Activated CD8-positive, alpha-beta memory T cell treated with anti-CD3 and anti-CD28 coated beads, Interleukin-2, amount 50 U/mL, for 1 hour (primary cell): ENCODE measurements around the gene PPRC1.
"Not testable (repeated sequence)": the region's sequence is repeated elsewhere in the genome, so short reads cannot be mapped to it uniquely, and the experiment has no call there.

Source experiments
- DNase-seq: peaks from one replicate; pipeline ENCODE4 v3.0.0-alpha.2; 2020; ENCODE audit errors: extremely low read depth

PPRC1 gene

DNA sequence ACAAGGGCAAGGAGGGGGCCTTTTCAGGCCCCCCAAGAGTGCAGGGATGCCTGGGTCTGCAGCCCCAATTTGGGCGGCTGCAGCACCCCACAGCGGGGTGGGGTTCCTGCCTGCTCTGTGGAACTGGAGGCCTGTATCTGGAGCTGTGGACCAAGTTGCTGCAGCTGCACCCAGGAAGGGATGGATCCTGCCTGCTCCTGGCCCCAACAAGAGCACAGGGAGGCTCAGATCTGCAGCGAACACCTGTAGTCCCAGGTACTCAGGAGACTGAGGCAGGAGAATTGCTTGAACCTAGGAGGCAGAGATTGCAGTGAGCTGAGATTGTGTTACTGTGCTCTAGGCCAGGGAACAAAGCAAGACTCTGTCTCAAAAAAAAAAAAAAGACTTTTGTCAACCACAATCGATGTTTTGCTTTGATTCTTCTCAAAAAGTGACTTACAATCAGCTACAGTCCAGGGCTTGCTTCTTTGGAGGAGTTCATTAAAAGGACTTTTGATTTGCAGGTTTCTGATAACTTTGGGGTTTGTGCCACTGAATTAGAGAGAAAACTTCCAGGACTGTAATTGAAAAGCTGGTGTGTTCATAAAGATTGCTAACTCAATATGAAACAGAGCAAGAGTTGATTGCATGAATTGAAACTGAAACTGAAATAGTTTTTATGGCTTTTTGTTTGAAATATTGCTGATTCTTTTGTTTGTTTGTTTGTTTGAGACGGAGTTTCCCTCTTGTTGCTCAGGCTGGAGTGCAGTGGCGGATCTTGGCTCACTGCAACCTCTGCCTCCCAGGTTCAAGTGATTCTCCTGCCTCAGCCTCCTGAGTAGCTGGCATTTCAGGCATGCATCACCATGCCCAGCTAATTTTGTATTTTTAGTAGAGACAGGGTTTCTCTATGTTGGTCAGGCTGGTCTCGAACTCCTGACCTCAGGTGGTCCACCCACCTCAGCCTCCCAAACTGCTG, 56.4 kb downstream of the PPRC1 start:
- DNase-seq = not testable (repeated sequence)

DNA sequence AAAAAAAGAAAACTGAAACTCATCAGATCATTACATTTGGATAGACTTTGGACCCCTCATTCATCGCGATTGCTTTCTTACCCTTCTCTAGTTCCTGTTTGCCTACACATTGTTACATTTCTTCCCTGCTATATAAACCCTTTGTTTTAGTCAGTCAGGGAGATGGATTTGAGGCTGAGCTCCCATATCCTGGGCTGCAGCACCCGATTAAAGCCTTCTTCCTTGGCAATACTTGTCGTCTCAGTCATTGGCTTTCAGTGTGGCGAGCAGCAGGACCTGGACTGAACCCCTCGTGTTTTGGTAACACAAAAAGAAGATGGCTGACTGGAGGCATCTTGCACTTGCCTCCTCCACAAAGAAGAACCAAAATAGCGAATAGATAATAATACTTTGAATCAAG, 59.1 kb downstream of the PPRC1 start:
- no peak for DNase-seq

DNA sequence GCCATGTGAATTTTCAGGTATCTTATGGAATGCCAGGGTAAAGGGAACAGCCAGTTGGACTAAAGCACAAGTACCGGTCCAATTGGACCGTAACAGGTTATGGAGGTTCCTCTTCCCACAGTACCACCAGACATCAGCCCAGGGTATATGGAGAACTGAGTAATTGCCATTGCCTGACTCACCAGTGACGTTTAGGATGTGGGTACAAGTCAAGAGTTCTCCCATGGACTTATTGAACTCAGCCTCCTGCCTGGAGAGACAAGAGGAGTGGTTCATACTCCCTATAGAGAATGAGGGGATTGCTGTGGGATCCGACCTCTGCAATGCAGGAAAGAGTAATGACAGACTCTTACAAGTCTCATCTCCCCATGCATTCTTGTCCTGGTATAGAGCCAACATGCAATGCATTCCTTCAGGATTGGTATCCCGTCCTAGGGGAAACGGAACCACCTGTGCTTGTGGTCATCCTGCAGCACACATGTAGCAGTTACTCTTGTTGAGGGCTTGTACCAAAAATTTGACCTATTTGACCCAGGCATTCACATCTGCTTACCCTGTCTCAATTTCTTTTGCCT, 62.5 kb downstream of the PPRC1 start:
- DNase-seq = no peak

DNA sequence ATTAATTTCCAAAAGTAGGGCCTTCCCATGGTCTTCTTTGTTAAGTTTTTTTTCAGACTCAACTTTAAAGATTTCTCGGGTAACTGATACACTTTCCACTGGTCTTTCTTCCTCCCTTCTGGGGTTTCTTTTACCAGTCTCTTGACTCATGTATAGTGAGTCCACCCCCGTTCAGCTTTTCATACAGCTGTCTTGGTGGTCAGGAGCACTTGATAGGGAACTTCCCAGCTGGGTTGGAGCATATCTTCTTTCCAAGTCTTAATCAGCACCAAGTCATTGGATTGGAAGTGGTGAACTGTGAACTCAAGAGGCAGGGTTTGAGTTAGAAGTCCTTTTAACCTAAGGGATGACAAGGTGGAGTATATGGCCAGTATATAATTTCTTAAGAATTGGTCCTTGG, 64.1 kb downstream of the PPRC1 start:
- no peak for DNase-seq

DNA sequence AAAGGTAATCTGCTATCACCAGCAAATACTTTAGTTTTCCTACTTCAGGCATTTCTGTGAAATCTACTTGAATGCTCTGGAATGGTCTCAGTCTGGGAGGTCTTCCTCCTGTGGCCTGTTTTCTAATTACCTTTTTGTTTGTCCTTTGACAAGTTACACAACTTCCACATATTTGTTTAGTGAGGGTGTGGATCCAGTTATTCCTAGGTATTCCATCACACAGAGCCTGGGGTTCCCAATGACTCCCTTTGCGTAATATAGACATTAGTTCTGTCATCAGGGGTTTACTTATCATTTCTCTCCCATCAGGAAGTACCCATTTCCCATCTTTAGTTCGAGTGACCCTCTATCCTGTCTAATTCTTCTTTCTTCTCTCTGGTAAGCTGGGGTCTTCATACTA, 65.2 kb downstream of the PPRC1 start:
- DNase-seq = no peak
